Upper lobe of left lung (tissue), 6 donors: ENCODE results near the gene RGP1. TPM values are rescaled to one million over a fixed set of nuclear protein-coding genes. Genes with fewer than 3 reads are reported as not detected.

Experiments
- ATAC-seq, 2 donors: fragments of 200-7000 bp; cut with Tn5 transposase; one replicate each; pipeline ENCODE4 v1.9.1; 2022; ENCODE audit warnings: mild to moderate bottlenecking in 2 of 2, moderate library complexity in 2 of 2; ENCODE audit not compliant: low FRiP score in 2 of 2
- DNase-seq, 2 donors: peaks; one replicate each; pipeline ENCODE4 v3.0.0-alpha.2; 2019 to 2020
- H3K27ac ChIP-seq, 4 donors: fragments of 200-600 bp; sonication (generic); one replicate each; pipeline ENCODE4 v1.5.1; 2016 to 2019
- H3K27me3 ChIP-seq, 4 donors: fragments of 200-600 bp; sonication (generic); one replicate each; pipeline ENCODE4 v1.5.1; 2017 to 2019
- H3K36me3 ChIP-seq, 4 donors: fragments of 200-600 bp; sonication (generic); one replicate each; pipeline ENCODE4 v1.5.1; 2016 to 2019
- H3K4me1 ChIP-seq, 4 donors: fragments of 200-600 bp; sonication (generic); one replicate each; pipeline ENCODE4 v1.5.1; 2018 to 2019
- H3K4me3 ChIP-seq, 4 donors: fragments of 200-600 bp; sonication (generic); one replicate each; pipeline ENCODE4 v1.5.1; 2017 to 2019; ENCODE audit warnings: mild to moderate bottlenecking in 2 of 4, moderate library complexity in 1 of 4
- H3K9me3 ChIP-seq, 4 donors: fragments of 200-600 bp; sonication (generic); one replicate each; pipeline ENCODE4 v1.5.1; 2018 to 2019
- CTCF ChIP-seq, 6 experiments: fragments of 450-650 bp in 4 of 6; fragments of 200-600 bp in 2 of 6; sonication (generic) in 2 of 6; IDR thresholded peaks; one replicate each; pipeline ENCODE4 v1.5.1; 2016 to 2019; ENCODE audit warnings: antibody characterized with exemption in 6 of 6
- EP300 ChIP-seq, 4 donors: sonication (generic); formaldehyde crosslinking; IDR thresholded peaks; one replicate each; pipeline ENCODE4 v1.5.1; 2017; ENCODE audit warnings: antibody characterized with exemption in 4 of 4, control low read depth in 2 of 4
- POLR2A ChIP-seq, 4 donors: fragments of 450-650 bp; IDR thresholded peaks; one replicate each; pipeline ENCODE4 v1.5.1; 2016 to 2017; ENCODE audit warnings: antibody characterized with exemption in 4 of 4, mild to moderate bottlenecking in 2 of 4
- POLR2AphosphoS5 ChIP-seq, 2 donors: sonication (generic); formaldehyde crosslinking; IDR thresholded peaks; one replicate each; pipeline ENCODE4 v1.5.1; 2017; ENCODE audit warnings: antibody characterized with exemption in 2 of 2
- WGBS, 2 donors: methylation state at CpG; one replicate each; pipeline ENCODE4 v1.1.5; 2017 to 2018; 5-methylcytosine and 5-hydroxymethylcytosine counted together
- total RNA-seq, 6 donors: library from RNA; depleted of rRNA in 4 of 6; stranded (reverse); fragments of >200 nt in 4 of 6; gene quantifications; one replicate each; pipeline versions ENCODE4 v1.1.0 to v1.2.1, GENCODE V29; 2016 to 2021
- donor health status: DM: no; HTN: no; CAD: no; lungs with moderate emphysema.
- donor health status: DM: no; HTN: yes; CAD: no; lungs with severe emphysema.

RGP1 gene
- total RNA-seq, 6 donors from 2014 or later: 20.1 to 34.4 (median 23.5) TPM

- H3K9me3 ChIP-seq: no peaks in the 10 kb centered on the region
- ATAC-seq (peak in 1 of 2 donors; percentile 6), DNase-seq (peak in 1 of 2 donors; percentile 88)
- peaks cover 16 to 31% (median 28%) of the 10 kb centered on the region in 4 donors for H3K36me3 ChIP-seq
- no peaks in the 10 kb centered on the region for H3K27me3 ChIP-seq
- peak overlapping the region in 3 of 4 donors; percentile 11 to 85 (median 63) for H3K4me3 ChIP-seq
- H3K4me1 ChIP-seq: peaks cover 50 to 60% (median 56%) of the 10 kb centered on the region in 4 donors
- peak overlapping the region; percentile 94 to 99 (median 97) for H3K27ac ChIP-seq
- 3 to 8% methylated on average over 10 of the region's 10 CpGs for WGBS, 2 donors
- TF ChIP-seq POLR2A (IDR thresholded peaks at IDR 0.05) (peak in 3 of 4 donors; percentile 14 to 53 (median 25)), CTCF (IDR thresholded peaks at IDR 0.05) (no peak), POLR2AphosphoS5 (IDR thresholded peaks at IDR 0.05) (peak; percentile 43 to 76), EP300 (IDR thresholded peaks at IDR 0.05) (no peak)
Observed at GRCh38 chr9:35728041-35728971, 20.8 kb upstream of the RGP1 start.

- peaks cover 57 to 68% (median 62%) of the 10 kb centered on the region in 4 donors for H3K4me1 ChIP-seq
Observed at GRCh38 chr9:35729101-35729500, 20.0 kb upstream of the RGP1 start.

GRCh38 chr9:35729700-35730485 is 19.2 kb upstream of the RGP1 start:
- ATAC-seq (peak in 1 of 2 donors; percentile 38), DNase-seq (peak in 1 of 2 donors; percentile 83)
- peaks cover 60 to 73% (median 62%) of the 10 kb centered on the region in 4 donors for H3K4me1 ChIP-seq
- peaks cover under 1 to 23% (median 14%) of the 10 kb centered on the region in 4 donors for H3K36me3 ChIP-seq
- TF ChIP-seq POLR2AphosphoS5 (IDR thresholded peaks at IDR 0.05) (peak; percentile 7 to 25), CTCF (IDR thresholded peaks at IDR 0.05) (peak; percentile 31 to 53 (median 48)), POLR2A (IDR thresholded peaks at IDR 0.05) (no peak)
- no peaks in the 10 kb centered on the region for H3K9me3 ChIP-seq
- H3K27ac ChIP-seq: peak overlapping the region; percentile 94 to 99 (median 97)
- peak overlapping the region; percentile 16 to 85 (median 64) for H3K4me3 ChIP-seq
- no peaks in the 10 kb centered on the region for H3K27me3 ChIP-seq
- WGBS, 2 donors: 14 to 18% methylated on average over 6 of the region's 6 CpGs

More at GRCh38 chr9:35729101-35729500, 20.0 kb upstream of the RGP1 start:
- Histone ChIP-seq H3K9me3 (no peaks in the 10 kb centered on the region), H3K27me3 (no peaks in the 10 kb centered on the region), H3K36me3 (peaks cover 8 to 23% (median 20%) of the 10 kb centered on the region in 4 donors), H3K27ac (peak overlapping the region; percentile 94 to 99 (median 97)), H3K4me3 (peak overlapping the region; percentile 16 to 85 (median 64))
- ATAC-seq: no peak
- WGBS, 2 donors: 45 to 55% methylated on average over 3 of the region's 3 CpGs
- no peak for DNase-seq
- TF ChIP-seq POLR2AphosphoS5 (IDR thresholded peaks at IDR 0.05) (no peak), CTCF (IDR thresholded peaks at IDR 0.05) (no peak), POLR2A (IDR thresholded peaks at IDR 0.05) (no peak), EP300 (IDR thresholded peaks at IDR 0.05) (no peak)

- no peaks in the 10 kb centered on the region for H3K9me3 ChIP-seq
Observed at GRCh38 chr9:35730486-35730854, 18.6 kb upstream of the RGP1 start.

More at GRCh38 chr9:35730486-35730854, 18.6 kb upstream of the RGP1 start:
- ATAC-seq: no peak
- WGBS, 2 donors: 67 to 76% methylated on average over 2 of the region's 2 CpGs
- Histone ChIP-seq H3K4me3 (peak overlapping the region; percentile 0 to 85 (median 64)), H3K36me3 (peaks cover 6 to 23% (median 13%) of the 10 kb centered on the region in 4 donors), H3K27me3 (no peaks in the 10 kb centered on the region), H3K27ac (peak overlapping the region; percentile 94 to 99 (median 97)), H3K4me1 (peaks cover 60 to 73% (median 62%) of the 10 kb centered on the region in 4 donors)
- no peak for DNase-seq
- TF ChIP-seq CTCF (IDR thresholded peaks at IDR 0.05) (no peak), POLR2A (IDR thresholded peaks at IDR 0.05) (no peak), POLR2AphosphoS5 (IDR thresholded peaks at IDR 0.05) (no peak), EP300 (IDR thresholded peaks at IDR 0.05) (no peak)
